ENCODE results near the gene HOXD8.

GRCh38 chr2:176101842-176102241 lies 27.7 kb upstream of the HOXD8 start:
- TF ChIP-seq CTCF (IDR thresholded peaks at IDR 0.05) (no peak), EP300 (IDR thresholded peaks at IDR 0.05) (no peak)
